NCI-H2107 treated with DMSO at 0.1 percent for 48 hours (cell line): ENCODE results near the gene TXNDC2.
"Not testable (repeated sequence)": the region's sequence is repeated elsewhere in the genome, so short reads cannot be mapped to it uniquely, and the experiment has no call there.

ENCODE experiments used
- DNase-seq: peaks from one replicate; lab custom pipeline; 2025; ENCODE audit not compliant: unreplicated experiment; lab: John Stamatoyannopoulos, UW

TXNDC2 gene

DNA sequence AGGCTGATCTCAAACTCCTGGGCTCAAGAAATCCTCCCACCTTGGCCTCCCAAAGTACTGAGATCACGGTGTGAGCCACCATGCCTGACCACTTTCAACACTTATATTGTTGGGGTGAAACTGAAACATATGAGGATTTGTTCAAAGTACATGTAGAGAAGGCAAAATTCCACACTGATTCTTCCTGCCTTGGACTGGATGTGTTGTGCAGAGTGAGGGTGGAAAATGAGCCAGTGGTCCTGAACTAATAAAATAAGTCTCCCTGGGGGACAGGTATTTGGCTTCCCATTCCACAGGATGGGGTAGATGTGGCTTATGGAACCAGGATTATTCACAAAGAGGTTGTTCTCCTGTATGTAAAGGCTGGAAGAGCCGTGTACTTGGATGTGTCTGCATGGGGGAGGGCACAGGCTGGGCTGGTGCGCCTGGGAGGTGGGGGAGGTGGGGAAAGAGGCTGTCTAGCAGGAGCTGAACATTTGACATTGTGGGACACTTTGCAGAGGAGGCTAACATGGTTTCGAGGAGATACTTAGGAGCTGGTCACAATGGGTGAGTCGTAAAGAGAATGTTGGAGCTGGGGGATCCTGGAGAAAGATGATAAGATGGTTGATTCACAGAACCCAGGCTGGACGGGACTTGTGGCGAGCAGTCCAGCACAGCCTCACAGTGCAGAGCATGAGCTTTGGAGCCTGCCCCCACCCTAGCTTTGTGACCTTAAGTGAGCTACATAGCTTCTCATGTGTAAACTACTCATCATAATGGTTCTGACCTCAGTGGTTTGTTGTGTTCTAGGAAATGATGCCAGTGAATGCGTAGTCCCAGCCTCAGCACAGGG, at the start of gene TXNDC2:
Gene TXNDC2, plus strand, starts transcription at position 804 of the 835 bp plus-strand sequence. CDS start 708 bp downstream, outside the sequence.
- DNase-seq = no peak

DNA sequence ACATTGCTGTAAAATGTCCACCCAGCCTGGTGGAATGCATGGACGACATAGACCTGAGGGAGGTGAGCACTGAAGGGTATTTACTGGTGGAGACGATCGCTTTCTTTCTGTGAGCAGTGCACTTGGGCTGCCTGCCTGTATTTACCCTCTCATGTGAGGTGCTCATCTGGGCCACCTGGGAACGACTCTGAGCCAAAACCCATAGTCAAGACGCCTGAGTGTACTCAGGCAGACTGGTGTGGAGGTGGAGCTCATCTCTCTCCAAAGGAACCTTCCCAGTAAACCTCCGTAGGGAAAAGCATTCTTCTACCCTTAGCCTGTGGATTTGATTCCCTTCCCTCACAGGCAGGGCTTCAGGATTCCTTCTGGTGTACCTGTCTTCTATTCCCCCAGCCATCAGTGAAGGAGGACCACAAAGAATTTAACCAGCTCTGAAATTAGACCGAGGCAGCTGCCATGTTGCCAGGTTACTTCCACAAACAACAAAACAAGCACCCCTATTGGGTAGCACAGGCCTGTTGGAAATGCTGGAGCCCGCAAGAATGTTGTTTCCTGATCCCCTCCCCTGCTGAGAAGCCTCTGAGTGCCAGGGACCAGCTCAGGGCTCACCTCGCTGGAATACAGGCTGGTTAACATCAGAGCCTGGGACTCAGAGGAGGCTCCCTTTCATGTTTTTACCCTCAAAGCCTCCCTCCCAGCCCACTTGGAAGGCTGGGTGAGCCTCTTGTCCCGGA, 47.5 kb upstream of the TXNDC2 start:
- DNase-seq = peak; percentile 70

DNA sequence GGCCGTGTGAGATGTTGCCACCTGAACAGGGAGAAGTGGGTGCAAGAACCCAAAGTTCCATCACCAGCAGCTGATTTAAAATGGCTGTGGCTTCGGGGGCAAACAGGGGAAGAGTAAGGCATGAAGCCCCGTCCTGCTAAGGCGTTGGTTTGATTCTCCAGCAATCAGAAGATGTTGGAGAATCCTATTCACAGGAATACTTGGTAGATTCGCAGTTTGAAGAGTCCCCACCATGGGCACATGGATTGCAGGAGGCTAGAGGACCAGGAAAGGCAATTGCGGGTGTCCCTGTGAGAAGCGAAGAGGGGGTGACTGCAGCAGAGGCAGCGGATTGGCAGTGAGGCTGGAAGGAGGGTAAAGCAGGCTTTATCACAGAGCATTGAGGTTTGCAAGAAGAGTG, 46.6 kb upstream of the TXNDC2 start:
- DNase-seq = no peak

GRCh38 chr18:9839853-9840252, 45.9 kb upstream of the TXNDC2 start:
- no peak for DNase-seq

DNA sequence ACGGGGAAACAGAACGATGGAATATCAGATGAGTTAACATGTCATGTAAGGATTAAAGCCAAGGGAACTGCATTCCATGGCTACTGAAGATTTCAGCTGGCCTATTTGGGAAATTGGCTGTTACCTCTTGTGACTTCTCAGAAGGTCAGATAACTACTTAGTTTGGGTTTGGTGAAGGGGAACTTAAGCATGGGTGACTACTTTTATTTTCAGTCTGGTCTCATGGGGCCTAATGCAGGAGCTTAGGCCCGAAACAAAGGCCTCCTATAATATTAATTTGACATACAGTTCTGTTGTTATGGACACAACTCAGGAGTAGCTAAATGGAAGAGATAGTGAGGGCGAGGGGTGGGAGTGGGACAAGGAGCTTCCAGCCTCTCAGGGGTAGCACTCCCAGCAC, 44.0 kb upstream of the TXNDC2 start:
- no peak for DNase-seq

DNA sequence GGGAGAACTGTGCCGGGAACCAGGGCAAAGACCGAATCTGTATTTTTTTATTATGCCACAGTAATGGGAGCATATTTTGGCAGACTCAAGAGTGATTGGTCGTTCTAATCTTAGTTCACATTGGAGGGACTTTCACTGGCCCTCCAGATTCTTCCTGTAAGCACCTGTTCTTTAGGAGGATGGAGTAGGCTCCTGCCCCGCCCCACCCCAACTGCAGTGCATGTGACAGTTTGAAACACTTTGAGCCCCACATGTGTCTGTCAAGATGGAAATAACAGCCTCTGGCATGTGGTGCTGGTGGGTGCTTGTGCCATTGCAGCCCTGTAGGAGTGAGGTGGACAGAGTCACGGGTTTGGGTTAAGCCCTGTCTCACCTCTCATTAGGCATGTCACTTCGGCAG, 43.3 kb upstream of the TXNDC2 start:
- DNase-seq = no peak

DNA sequence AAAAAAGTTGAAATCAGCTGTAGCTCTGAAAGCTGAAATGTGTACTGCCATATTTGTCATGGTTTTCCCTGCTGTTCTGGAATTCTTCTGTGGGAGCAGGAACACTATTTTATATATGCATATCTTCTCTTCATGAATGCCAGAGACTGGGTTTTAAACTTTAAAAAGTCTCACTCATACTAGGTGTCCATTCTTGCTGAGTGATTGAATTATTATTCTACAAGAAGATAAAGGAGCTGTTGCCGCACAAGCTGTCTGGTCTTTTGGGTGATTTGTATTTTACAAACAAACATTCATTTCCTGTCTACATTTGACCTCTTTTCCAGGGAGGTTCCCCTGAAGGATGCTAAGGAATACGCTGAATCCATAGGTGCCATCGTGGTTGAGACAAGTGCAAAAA, 40.5 kb upstream of the TXNDC2 start:
- DNase-seq = no peak

DNA sequence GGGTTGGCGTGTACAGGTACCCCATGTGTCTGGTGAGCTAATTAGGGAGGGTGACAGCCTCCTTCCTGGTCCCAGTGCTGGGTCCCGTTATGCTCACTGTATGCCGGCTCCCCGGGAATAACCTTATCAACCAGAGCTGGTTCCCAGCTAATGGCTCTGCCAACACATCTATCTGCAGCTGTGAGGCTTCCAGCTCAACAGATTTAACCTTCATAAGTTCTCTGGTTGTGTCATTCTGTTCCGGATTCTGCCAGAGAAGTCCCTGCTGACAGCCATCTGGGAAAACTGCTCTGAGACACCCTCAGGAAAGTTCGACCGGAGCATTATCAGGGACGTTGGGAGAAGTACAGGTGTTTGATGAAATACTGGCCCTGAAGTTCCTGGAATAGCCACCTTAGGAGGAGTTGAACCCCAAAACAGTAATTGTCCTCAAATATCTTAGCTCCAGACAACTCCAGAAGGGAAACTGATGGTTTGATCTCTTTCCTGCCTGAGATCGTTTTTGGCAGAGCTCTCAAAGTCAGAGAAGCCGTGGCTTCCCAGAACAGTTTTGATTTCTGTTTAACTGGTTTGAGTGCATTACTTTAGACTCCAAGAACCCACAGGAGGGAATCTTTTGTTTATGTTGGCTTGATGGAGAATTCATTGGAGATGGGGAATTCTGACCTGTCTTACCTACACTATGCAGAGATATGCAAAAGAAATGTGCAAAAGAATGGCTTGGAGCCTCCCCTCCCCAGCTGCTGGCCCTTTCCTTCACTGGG, 39.4 kb upstream of the TXNDC2 start:
- no peak for DNase-seq

DNA sequence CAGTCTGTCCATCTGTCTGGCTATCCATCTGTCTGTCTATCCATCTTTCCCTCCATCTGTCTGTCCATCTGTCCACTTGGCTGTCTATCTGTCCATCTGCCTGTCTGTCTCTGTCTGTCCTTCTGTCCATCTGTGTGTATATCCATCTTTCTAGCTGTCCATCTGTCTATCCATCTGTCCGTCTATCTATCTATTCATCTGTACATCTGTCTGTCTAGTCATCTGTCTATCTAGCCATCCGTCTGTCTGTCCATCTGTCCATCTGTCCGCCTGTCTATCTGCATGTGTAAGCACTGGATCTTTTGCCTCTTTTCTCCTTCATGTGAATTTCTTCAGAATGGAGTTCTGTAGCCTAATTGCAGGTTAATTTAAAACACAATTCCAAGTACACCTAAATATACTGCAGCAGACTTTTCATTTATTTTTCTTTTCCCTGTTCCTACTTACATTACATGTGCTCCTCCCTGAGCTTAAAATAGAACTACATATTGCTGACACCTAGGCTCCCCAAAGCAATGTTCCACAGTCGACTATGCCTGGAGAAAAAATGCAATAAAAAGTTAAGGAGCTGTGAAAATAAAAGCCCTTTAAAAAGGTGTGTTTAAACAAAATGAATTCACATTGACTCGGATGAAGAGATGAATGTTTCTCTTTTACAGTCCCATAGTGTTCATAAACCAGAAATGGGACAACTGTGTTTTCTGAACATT, 37.4 kb upstream of the TXNDC2 start:
- no peak for DNase-seq

- no peak for DNase-seq
Measured at GRCh38 chr18:9849407-9850283, 36.1 kb upstream of the TXNDC2 start.

- DNase-seq = no peak
Measured at GRCh38 chr18:9850309-9850708, 35.5 kb upstream of the TXNDC2 start.

- no peak for DNase-seq
Measured at GRCh38 chr18:9851511-9851910, 34.3 kb upstream of the TXNDC2 start.

GRCh38 chr18:9852266-9853081, 33.3 kb upstream of the TXNDC2 start:
- DNase-seq = no peak

DNA sequence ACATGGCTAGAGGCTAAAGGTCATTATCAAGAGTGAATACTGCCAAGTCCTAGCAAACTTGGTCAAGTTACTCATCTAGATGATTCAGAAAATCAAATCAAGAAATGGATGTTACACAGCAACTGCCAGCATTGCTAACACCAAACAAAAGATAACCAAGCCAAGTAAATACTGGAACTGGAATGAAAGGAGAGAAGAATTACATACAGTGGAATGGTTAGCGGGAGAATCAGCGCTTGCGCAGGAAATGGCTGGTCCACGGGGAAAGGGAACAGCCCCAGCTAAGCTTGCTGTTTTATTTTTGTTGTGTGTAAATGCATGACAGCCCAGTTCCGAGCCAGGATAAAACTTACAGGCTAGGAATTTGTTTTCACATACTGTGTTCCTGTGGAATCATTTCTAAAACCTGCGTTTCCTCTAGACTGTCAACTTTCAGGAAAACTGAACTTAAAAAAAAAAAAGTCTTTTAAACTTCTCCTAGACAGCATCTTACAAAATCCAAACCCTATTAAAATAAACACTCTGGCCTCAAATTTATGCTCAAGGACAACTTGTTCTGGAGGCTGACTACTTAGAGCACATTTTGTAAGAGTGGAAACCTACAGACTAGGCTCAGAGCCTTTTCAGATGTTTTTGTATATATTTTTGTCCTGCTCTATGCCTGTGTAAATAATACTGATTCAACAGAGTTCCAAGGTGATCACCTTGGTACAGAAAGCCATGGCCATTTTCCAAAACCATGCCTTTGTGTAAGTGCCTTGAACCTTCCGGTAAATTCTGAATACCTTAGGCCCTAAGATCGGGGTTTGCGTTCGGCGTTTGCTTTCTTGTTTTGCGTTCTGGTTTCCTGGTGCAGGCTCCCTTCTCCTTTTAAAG, 30.7 kb upstream of the TXNDC2 start:
- DNase-seq = no peak

GRCh38 chr18:9855681-9856080, 30.1 kb upstream of the TXNDC2 start:
- DNase-seq = no peak

- DNase-seq = no peak
Measured at GRCh38 chr18:9856092-9856491, 29.7 kb upstream of the TXNDC2 start.

- not testable (repeated sequence) for DNase-seq
Measured at GRCh38 chr18:9857479-9857998, 28.2 kb upstream of the TXNDC2 start.

- DNase-seq = no peak
Measured at GRCh38 chr18:9858642-9859041, 27.1 kb upstream of the TXNDC2 start.
